ENCODE results near the gene KLHL33. TPM values are rescaled to one million over a fixed set of nuclear protein-coding genes. Genes with fewer than 3 reads are reported as not detected.
"Not testable (repeated sequence)": the region's sequence is repeated elsewhere in the genome, so short reads cannot be mapped to it uniquely, and the experiment has no call there.

Gene KLHL33
- total RNA-seq, 1 experiment from 2014 or later, result 0.28 TPM

DNA sequence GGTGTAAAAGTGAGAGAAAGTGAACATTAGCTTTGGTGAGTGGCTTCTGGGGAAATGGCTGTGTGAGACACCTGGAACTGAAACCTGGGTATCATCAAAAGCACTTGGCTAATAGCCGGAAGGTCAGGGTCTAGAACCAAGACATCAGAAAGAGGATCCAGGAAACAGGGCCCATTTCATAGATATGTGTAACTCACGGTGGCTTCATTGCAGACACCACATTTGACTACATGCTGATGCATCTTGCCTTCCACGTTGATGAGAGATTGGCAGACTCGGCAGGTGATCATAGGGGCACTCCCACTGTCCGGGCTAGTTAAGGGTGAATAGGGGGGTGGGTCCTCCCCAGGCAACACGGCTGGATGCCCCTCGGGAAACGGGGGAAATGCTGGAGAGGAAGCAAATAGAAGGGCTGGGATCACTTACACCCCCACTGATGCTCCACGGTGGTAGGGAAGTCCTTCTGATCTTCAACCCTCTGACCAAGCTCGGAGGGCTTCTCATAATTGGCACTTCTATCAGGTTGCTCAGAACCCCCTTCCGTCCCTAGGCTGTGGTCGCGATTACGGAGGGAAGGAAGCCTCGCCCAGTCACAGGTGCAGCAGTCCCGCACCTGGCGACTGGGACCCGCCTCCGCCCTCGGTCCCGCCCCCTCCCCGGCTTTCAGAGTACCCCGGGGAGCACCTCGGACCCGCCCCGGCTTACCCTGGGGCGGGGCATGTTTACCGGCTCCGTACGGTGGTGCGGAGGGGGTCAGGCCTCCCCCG is 24.7 kb upstream of the KLHL33 start:
- H3K36me3 ChIP-seq (replicated peaks; ENCODE audit: control insufficient read depth, insufficient read depth, low read length), result peaks cover 27% of the 10 kb centered on the region
- H3K27me3 ChIP-seq (ENCODE audit: control insufficient read depth, insufficient read depth, low read length), result no peaks in the 10 kb centered on the region
- DNase-seq, result peak; percentile 85
- peak overlapping the region; percentile 65 for H3K4me3 ChIP-seq (ENCODE audit: insufficient read depth, low read depth, low read length)

DNA sequence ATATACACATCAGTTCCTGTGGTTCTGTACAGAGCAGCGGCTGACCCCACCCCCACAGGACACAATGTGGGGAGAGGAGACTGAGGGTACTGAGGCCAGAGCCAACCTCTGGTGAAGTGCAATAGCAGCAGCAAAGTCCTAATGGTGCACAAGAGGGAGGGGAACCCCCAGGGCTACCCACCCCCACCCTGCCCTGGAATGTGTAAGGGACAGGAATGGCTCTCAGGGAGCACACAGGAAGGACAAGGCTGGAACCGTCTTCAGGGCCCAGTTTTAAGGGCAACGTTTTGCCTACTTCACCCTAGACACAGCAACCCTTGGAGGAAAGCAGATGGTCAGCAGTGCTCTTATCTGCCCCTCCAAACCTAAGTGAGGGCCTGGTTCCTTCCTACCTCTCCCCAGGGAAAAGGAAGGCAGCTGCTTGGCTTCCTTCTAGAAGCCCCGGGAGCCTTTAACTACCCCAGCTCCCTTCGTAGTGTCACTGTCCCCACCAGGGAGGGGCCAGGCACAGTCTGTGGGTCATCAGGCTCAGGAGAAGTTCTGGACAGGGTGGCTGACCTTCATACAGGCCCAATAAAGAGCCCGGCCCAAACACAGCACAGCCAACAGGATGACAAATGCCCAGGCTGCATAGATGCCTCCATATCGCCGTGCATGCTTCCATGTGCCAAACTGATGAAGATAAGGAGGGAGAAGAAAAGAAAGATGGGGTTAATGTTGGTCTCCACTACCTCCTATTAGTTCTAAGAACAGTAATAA is 22.2 kb upstream of the KLHL33 start:
- H3K4me3 ChIP-seq (ENCODE audit: insufficient read depth, low read depth, low read length), result no peak overlapping the region
- DNase-seq, result no peak
- H3K36me3 ChIP-seq (replicated peaks; ENCODE audit: control insufficient read depth, insufficient read depth, low read length), result peaks cover 27% of the 10 kb centered on the region
- H3K27me3 ChIP-seq (ENCODE audit: control insufficient read depth, insufficient read depth, low read length), result no peaks in the 10 kb centered on the region

DNA sequence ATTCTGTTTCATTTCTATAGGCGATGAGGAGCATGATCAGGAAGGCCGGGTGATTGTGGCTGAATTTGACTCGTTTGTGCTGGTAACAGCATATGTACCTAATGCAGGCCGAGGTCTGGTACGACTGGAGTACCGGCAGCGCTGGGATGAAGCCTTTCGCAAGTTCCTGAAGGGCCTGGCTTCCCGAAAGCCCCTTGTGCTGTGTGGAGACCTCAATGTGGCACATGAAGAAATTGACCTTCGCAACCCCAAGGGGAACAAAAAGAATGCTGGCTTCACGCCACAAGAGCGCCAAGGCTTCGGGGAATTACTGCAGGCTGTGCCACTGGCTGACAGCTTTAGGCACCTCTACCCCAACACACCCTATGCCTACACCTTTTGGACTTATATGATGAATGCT is 21.0 kb upstream of the KLHL33 start:
- Histone ChIP-seq H3K36me3 (replicated peaks; ENCODE audit: control insufficient read depth, insufficient read depth, low read length) (peaks cover 30% of the 10 kb centered on the region), H3K27me3 (ENCODE audit: control insufficient read depth, insufficient read depth, low read length) (no peaks in the 10 kb centered on the region), H3K4me3 (ENCODE audit: insufficient read depth, low read depth, low read length) (no peak overlapping the region)
- DNase-seq, result no peak

DNA sequence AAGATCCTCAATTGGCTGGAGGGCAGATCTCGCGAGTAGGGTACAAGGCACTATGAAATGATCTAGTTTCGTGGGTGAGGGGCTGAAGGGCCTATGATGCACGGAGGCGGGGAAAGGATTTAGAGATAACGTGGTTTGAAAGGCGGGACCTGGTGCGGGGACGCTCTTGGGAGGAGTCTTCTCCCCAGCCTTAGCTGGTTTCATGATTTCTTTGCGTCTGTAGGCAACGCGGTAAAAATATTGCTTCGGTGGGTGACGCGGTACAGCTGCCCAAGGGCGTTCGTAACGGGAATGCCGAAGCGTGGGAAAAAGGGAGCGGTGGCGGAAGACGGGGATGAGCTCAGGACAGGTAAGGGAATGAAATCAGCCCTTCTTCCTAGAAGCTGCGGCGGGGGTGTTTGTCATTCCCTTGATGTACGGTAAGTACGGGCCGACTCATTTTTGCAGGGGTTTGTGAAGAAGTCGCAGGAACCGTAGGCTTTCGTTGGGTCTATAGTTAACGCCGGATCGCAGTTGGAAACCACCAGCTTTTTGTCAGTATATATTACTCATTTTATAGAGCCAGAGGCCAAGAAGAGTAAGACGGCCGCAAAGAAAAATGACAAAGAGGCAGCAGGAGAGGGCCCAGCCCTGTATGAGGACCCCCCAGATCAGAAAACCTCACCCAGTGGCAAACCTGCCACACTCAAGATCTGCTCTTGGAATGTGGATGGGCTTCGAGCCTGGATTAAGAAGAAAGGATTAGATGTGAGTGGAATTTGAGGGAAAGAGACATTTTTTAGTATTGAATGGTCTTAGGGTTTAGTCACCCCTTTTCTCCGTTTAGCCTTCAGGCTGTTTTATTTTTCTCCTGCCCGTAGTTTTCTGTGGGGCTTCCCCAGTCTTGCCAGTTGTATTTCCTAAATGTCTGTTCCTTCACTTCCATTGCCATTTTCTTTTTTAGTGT is 19.7 kb upstream of the KLHL33 start:
- peak; percentile 65 for DNase-seq
- peaks cover 32% of the 10 kb centered on the region for H3K36me3 ChIP-seq (replicated peaks; ENCODE audit: control insufficient read depth, insufficient read depth, low read length)
- no peaks in the 10 kb centered on the region for H3K27me3 ChIP-seq (ENCODE audit: control insufficient read depth, insufficient read depth, low read length)
- peak overlapping the region; percentile 77 for H3K4me3 ChIP-seq (ENCODE audit: insufficient read depth, low read depth, low read length)

DNA sequence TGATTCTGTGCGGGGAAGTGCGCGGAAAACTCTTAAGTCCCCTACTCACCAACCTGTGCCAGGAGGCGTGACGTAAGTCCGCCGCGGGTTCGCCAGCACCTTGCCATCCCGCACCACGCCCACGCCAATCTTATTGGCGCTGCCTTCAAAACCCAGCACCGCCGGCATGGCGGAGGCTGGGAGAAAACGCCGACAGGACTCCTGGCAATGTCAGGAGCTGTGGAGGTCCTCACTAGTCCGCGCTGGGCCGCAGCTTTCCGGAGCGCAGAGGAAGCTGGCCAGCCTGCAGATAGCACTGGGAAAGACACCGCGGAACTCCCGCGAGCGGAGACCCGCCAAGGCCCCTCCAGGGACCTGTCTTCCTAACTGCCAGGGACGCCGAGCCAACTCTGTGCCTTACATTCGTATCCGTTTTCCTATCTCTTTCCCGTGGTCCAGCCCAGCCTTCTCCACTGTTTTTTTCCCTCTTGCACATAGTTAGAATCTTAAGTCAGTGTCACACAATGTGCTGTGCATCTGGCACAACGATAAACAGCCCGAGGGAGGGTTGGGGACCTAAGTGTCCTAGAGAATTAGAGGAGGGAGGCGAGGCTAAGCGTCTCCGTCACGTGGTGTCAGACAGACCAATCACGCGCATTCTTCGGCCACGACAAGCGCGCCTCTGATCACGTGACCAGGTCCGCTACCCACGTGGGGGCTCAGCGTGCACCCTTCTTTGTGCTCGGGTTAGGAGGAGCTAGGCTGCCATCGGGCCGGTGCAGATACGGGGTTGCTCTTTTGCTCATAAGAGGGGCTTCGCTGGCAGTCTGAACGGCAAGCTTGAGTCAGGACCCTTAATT is 18.8 kb upstream of the KLHL33 start, which contains the start of the genes APEX1 and OSGEP:
Gene APEX1 (plus strand): TSS at position 711 of the 839 bp plus-strand sequence. CDS start 420 bp downstream, outside the sequence.
Gene OSGEP (minus strand): TSS at position 297 of the 839 bp plus-strand sequence. CDS start 129 bp downstream, at position 168.
- peaks cover 32% of the 10 kb centered on the region for H3K36me3 ChIP-seq (replicated peaks; ENCODE audit: control insufficient read depth, insufficient read depth, low read length)
- H3K4me3 ChIP-seq (ENCODE audit: insufficient read depth, low read depth, low read length), result peak within 1 kb of the TSS; percentile 77
- peak; percentile 96 for DNase-seq
- H3K27me3 ChIP-seq (ENCODE audit: control insufficient read depth, insufficient read depth, low read length), result no peaks in the 10 kb centered on the region

DNA sequence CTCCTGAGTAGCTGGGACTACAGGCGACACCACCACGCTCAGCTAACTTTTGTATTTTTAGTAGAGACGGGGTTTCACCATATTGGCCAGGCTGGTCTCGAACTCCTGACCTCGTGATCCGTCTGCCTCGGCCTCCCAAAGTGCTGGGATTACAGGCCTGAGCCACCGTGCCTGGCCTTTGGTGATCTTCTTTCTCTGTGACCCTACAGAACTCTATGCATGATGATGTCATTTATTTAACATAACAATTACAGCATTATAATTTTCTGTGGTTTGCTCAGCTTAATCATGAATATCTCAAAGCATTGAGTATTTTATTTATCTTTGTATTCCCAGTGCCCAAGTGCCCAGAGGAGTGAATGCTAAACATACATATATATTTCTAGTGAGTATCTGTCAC is 16.9 kb upstream of the KLHL33 start:
- not testable (repeated sequence) for H3K4me3 ChIP-seq (ENCODE audit: insufficient read depth, low read depth, low read length); H3K27me3 ChIP-seq (ENCODE audit: control insufficient read depth, insufficient read depth, low read length); DNase-seq
- peaks cover 34% of the 10 kb centered on the region for H3K36me3 ChIP-seq (replicated peaks; ENCODE audit: control insufficient read depth, insufficient read depth, low read length)

DNA sequence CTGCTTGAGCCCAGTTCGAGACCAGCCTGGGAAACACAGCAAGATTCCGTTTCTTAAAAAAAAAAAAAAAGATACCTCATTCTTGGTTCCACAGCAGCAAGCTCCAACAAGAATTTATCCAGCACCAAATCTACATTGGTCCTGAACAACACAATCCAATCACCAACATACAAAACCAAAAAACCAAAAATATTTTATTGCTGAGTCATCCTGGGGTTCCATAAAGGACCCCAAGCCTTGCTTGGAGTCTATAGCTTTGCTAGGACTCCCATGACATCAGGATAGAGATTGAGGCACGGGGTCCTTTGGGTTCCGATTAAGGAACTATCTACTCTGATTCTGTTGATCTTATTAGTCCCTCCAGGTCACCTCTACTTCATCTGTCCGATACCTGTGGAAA is 10.9 kb upstream of the KLHL33 start:
- no peaks in the 10 kb centered on the region for H3K27me3 ChIP-seq (ENCODE audit: control insufficient read depth, insufficient read depth, low read length)
- H3K36me3 ChIP-seq (replicated peaks; ENCODE audit: control insufficient read depth, insufficient read depth, low read length), result peaks cover 36% of the 10 kb centered on the region
- H3K4me3 ChIP-seq (ENCODE audit: insufficient read depth, low read depth, low read length), result no peak overlapping the region
- DNase-seq, result no peak

DNA sequence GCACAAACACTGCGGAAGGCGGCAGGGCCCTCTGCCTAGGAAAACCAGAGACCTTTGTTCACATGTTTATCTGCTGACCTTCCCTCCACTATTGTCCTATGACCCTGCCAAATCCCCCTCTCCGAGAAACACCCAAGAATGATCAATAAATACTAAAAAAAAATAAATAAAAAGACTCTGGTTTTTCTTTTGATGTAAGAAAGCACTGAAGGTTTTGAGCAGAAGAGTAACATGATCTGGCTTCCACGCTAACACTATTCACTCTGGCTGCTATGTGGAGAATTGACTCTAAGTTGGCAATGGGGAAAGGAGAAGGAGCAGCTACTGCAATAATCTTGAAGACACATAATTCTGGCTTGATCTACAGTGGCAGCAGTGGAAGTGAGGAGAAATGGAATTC is 7.7 kb upstream of the KLHL33 start:
- not testable (repeated sequence) for DNase-seq

DNA sequence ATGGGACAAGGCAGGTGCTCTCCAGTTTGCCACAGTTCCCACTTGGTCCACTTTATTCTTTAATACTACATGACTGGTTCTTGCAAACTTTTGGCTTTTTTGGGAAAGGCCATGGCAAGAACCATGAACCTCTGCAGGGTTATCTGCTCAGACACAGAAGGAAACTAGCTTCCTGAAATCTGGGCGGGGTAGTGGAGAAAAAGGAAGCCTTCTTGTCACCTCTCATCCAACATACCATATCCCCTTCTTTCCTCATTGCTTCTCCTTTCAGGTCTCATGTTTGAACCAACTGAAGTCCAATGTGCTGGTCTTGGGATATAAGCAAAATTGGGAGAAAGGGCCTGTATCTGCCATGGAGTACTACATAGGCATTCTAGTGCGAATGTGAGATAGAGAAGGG is 5.5 kb upstream of the KLHL33 start:
- Histone ChIP-seq H3K4me3 (ENCODE audit: insufficient read depth, low read depth, low read length) (no peak overlapping the region), H3K36me3 (replicated peaks; ENCODE audit: control insufficient read depth, insufficient read depth, low read length) (peaks cover 6% of the 10 kb centered on the region), H3K27me3 (ENCODE audit: control insufficient read depth, insufficient read depth, low read length) (no peaks in the 10 kb centered on the region)
- DNase-seq, result no peak

More for the DNA sequence above, 7.7 kb upstream of the KLHL33 start:
- H3K27me3 ChIP-seq (ENCODE audit: control insufficient read depth, insufficient read depth, low read length); H3K4me3 ChIP-seq (ENCODE audit: insufficient read depth, low read depth, low read length): not testable (repeated sequence)
- peaks cover 25% of the 10 kb centered on the region for H3K36me3 ChIP-seq (replicated peaks; ENCODE audit: control insufficient read depth, insufficient read depth, low read length)

DNA sequence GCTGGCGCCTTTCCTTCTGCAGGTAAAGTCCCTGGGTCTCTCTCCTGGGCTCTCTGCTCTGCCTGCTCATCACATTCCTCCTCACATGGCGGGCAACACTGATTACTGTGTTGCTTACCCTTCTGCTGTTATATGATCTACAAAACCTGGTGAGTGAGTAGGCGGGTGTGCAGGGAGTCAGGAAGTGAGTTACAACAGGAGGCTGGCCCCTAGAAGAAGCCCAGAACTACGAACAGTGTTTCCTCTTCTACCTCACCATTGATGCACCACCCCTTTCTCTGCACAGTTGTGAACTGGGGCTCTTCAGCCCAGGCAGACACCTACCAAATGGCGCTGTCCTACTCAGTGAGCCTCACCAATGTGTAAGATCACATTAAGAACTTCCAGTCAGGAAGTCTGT is 4.9 kb upstream of the KLHL33 start:
- Histone ChIP-seq H3K27me3 (ENCODE audit: control insufficient read depth, insufficient read depth, low read length) (no peaks in the 10 kb centered on the region; the same call in 1 of the 2 replicates), H3K36me3 (replicated peaks; ENCODE audit: control insufficient read depth, insufficient read depth, low read length) (peaks cover 2% of the 10 kb centered on the region; the same call in 1 of the 2 replicates), H3K4me3 (ENCODE audit: insufficient read depth, low read depth, low read length) (no peak overlapping the region)
- DNase-seq, result no peak

DNA sequence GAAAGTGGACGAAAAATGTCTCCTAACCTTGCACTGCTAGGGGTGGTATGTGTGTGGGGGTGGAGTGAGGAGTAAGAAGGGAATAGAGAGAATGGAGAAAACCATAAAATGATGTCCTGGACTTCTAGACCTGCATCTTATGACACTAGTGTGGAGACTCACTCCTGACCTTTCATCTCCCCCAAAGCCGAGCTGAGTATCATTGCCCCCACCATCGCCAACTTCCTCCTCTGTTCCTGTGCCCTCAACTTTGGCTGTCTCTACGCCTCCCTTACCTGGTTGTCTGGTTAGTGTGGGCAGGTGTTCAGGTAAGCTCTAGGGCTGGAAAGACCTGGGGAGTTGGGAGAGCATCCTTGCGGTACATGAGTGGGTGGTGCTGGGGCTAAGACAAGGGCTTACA is 4.5 kb upstream of the KLHL33 start:
- H3K36me3 ChIP-seq (replicated peaks; ENCODE audit: control insufficient read depth, insufficient read depth, low read length), result no peaks in the 10 kb centered on the region
- no peak for DNase-seq
- H3K4me3 ChIP-seq (ENCODE audit: insufficient read depth, low read depth, low read length), result no peak overlapping the region
- no peaks in the 10 kb centered on the region; the same call in 1 of the 2 replicates for H3K27me3 ChIP-seq (ENCODE audit: control insufficient read depth, insufficient read depth, low read length)

DNA sequence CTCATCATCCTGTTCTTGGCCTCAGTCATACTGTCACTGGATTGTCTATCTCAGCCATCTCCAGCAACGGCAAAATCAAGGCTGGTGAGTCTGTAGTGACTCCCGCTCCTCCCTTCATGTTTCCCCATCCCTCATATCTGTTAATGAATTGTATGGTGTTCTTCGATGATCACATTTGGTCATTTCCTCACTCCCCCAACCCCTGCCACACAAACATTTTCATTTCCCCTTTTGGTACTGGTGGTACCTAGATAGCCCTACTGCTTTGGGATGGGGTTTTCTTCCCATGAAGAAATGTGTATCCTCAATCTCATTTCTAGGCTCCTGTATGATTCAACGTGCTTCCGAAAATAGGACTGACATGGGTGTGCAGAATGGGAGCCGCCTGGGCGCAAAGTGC is 2.7 kb upstream of the KLHL33 start:
- Histone ChIP-seq H3K27me3 (ENCODE audit: control insufficient read depth, insufficient read depth, low read length) (no peaks in the 10 kb centered on the region; the same call in 1 of the 2 replicates), H3K36me3 (replicated peaks; ENCODE audit: control insufficient read depth, insufficient read depth, low read length) (no peaks in the 10 kb centered on the region), H3K4me3 (ENCODE audit: insufficient read depth, low read depth, low read length) (no peak overlapping the region)
- no peak for DNase-seq

DNA sequence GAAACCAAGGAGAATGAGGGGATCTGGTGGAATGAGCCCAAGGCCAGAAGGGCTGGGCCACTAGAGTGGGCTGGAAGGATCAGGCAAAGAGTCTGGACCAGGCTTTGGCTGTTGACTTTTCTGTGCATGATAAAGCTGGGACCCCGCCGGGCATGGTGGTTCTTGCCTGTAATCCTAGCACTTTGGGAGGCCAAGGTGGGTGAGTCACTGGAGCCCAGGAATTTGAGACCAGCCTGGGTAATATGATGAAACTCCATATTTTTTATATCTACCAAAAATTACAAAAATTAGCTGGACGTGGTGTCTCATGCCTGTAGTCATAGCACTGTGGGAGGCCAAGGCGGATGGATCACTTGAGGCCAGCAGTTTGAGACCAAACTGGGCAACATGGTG is 393 bp upstream of the KLHL33 start:
- no peaks in the 10 kb centered on the region for H3K36me3 ChIP-seq (replicated peaks; ENCODE audit: control insufficient read depth, insufficient read depth, low read length)
- no peak overlapping the region for H3K4me3 ChIP-seq (ENCODE audit: insufficient read depth, low read depth, low read length)
- no peak for DNase-seq
- no peaks in the 10 kb centered on the region; the same call in 1 of the 2 replicates for H3K27me3 ChIP-seq (ENCODE audit: control insufficient read depth, insufficient read depth, low read length)
